OCI-LY1 (cell line): ENCODE results near the gene UCKL1.

Experiments used
- EZH2 ChIP-seq: fragments of 200-600 bp; sonication (generic), shearing (Covaris generic); IDR thresholded peaks from 2 replicates; pipeline ENCODE4 v1.8.0; 2017; ENCODE audit warnings: borderline replicate concordance, mixed run types, mild to moderate bottlenecking, antibody characterized with exemption, low read length, moderate library complexity, mixed read lengths
- TF ChIP-seq, protein P1 (sequence below): fragments of 200-600 bp; sonication (generic), shearing (Covaris generic); IDR thresholded peaks from 2 replicates; pipeline ENCODE4 v1.5.1; 2017; ENCODE audit warnings: mild to moderate bottlenecking, antibody characterized with exemption, low read length, moderate library complexity, mixed read lengths

GRCh38 chr20:63903796-63904561 lies 52.2 kb downstream of the UCKL1 start:
- TF ChIP-seq, protein P1, sequence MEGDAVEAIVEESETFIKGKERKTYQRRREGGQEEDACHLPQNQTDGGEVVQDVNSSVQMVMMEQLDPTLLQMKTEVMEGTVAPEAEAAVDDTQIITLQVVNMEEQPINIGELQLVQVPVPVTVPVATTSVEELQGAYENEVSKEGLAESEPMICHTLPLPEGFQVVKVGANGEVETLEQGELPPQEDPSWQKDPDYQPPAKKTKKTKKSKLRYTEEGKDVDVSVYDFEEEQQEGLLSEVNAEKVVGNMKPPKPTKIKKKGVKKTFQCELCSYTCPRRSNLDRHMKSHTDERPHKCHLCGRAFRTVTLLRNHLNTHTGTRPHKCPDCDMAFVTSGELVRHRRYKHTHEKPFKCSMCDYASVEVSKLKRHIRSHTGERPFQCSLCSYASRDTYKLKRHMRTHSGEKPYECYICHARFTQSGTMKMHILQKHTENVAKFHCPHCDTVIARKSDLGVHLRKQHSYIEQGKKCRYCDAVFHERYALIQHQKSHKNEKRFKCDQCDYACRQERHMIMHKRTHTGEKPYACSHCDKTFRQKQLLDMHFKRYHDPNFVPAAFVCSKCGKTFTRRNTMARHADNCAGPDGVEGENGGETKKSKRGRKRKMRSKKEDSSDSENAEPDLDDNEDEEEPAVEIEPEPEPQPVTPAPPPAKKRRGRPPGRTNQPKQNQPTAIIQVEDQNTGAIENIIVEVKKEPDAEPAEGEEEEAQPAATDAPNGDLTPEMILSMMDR = no peak
- no peak for TF ChIP-seq EZH2
